ENCODE data around the gene AKT3. TPM values are rescaled to one million over a fixed set of nuclear protein-coding genes. Genes with fewer than 3 reads are reported as not detected.
"Not testable (repeated sequence)": the region's sequence is repeated elsewhere in the genome, so short reads cannot be mapped to it uniquely, and the experiment has no call there.

The AKT3 gene
- total RNA-seq, 1 experiment from 2014 or later: 8.0 TPM

DNA sequence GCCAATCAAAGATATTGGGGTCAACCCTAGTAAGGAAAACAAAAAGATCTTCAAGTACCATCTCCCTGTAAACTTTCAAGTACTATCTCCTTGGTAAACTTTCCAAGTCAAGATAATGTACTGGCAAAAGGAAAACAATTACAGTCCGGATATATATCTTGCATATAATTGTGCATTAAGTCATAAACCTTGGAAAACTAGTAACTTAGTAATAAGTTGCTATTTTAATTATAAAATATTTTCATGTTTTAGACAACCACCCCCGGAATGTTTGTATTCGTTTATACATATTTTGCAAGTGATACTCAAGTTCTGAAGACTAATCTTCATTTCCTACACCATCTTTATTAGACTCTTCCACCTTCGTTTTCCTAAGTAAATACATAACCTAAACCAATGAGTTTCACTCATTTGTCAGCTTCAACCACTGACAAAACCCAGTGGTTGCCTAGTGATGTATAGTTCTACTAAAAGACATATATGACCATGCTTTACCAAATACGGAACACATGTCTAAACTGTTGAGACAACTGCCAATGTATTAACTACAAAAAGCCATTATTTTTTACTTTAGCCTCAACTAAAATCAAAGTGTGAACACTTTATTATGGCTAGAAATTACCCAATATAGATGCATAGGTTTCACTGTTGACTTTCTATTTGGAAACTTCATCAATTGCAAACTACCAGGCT, 1.7 kb downstream of the AKT3 start:
- DNase-seq: no peak
- H3K27me3 ChIP-seq: peaks cover 20% of the 10 kb centered on the region
- H3K36me3 ChIP-seq: no peaks in the 10 kb centered on the region
- peak overlapping the region; percentile 48 for H3K4me3 ChIP-seq
- H3K9me3 ChIP-seq: no peaks in the 10 kb centered on the region

DNA sequence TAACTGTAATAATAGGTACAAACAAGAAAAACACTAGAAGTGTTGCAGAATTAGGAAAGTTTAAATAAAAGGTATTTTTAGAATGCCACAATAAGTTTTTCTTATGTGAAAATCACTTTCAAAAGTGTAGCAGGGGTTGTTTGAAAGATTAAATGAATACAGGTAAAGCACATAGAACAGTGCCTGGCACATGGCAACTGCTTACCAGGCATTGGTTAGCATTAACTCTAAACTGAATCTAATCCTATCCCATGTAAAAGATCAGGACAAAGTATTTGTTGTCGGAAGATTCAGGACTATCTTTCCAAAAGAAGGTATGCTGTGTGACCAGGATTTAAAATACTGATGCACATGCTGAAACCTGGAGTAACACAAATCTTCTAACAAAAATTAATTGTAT, 3.3 kb downstream of the AKT3 start:
- Histone ChIP-seq H3K4me3 (no peak overlapping the region), H3K9me3 (no peaks in the 10 kb centered on the region), H3K36me3 (no peaks in the 10 kb centered on the region), H3K27me3 (peaks cover 17% of the 10 kb centered on the region)
- DNase-seq: no peak

DNA sequence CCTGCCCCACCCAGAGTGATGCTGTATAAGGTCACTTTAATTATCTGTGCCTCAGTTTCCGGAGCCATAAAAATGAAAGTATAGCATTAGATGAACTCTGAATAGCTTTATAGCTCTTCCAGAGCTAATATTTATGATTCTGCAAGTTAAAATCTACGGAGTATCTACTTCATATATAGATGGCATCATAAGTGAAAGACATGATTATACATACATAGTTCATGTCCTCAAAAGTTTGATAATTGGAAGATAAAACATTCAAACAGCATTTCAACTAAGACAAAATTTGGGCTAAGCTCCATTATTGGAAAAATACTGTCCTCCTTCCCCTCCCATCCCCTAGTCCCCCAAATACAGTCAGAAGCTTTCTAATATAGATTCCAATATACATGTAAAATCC, 4.2 kb downstream of the AKT3 start:
- DNase-seq: no peak
- H3K27me3 ChIP-seq: peaks cover 12% of the 10 kb centered on the region
- no peak overlapping the region for H3K4me3 ChIP-seq
- no peaks in the 10 kb centered on the region for H3K36me3 ChIP-seq
- H3K9me3 ChIP-seq: no peaks in the 10 kb centered on the region

DNA sequence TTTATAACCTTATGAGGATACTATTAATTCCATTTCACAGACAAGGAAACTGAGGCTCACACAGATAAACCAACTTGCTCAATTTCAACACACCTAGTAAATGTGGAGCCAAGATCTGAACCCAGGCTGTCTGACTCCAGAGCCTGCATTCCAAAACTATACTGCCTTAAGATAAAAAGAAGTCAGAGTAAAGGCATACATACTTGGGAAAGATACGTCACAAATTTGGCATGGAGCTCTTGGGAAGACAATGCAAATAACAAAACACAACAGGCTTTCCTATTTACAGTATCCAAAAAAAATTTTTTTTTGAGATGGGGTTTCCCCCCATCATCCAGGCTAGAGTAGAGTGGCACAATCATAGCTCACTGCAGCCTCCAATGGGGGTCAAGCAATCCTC, 5.9 kb downstream of the AKT3 start:
- no peaks in the 10 kb centered on the region for H3K36me3 ChIP-seq
- H3K27me3 ChIP-seq: peaks cover 12% of the 10 kb centered on the region
- no peak for DNase-seq
- H3K9me3 ChIP-seq: no peaks in the 10 kb centered on the region
- H3K4me3 ChIP-seq: no peak overlapping the region

DNA sequence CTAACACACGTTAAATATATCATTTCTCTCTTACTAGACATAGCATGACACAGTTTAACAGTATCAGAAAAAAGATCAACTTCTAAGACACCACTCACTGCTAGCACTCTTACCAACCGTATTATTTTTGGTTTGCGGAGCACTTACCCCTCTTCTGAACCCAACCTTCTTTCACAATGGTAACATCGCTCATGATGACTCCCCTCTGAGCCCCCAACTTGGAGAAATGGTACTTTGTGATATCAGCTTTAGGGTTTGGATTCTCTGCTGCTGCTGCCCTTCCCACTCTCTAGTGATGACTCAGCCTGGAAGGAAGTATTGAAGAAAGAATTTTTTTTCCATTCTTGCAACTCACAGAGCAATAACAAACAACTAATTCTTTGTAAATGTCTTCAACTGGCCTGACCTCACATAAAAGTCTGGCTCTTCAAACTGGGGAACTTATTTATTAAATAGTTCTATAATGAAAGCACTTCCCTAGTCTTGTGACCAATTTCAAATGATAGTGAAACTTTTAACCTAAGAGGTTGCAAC, 7.0 kb downstream of the AKT3 start:
- Histone ChIP-seq H3K9me3 (no peaks in the 10 kb centered on the region), H3K27me3 (peaks cover 7% of the 10 kb centered on the region), H3K4me3 (no peak overlapping the region), H3K36me3 (no peaks in the 10 kb centered on the region)
- DNase-seq: peak; percentile 27

DNA sequence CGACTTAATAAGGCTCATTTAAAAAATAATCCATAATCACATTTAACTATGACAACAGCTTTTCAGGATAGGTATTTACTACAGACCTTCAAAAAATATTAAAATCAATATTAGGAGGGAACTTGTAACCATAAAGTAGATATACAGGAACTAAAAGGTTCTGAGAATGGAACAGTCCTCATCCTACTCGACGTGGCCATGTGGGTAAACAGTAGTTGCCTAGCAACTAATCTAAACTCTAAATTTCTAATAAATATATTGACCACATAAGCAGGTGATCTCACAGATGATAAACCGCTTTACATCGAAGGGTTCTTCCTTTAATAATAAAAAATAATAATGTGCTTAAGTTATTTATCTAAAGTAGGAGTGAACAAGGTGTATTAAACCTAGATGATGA, 7.9 kb downstream of the AKT3 start:
- no peak for DNase-seq
- H3K27me3 ChIP-seq: peaks cover 7% of the 10 kb centered on the region
- H3K9me3 ChIP-seq: no peaks in the 10 kb centered on the region
- no peaks in the 10 kb centered on the region for H3K36me3 ChIP-seq
- no peak overlapping the region for H3K4me3 ChIP-seq

DNA sequence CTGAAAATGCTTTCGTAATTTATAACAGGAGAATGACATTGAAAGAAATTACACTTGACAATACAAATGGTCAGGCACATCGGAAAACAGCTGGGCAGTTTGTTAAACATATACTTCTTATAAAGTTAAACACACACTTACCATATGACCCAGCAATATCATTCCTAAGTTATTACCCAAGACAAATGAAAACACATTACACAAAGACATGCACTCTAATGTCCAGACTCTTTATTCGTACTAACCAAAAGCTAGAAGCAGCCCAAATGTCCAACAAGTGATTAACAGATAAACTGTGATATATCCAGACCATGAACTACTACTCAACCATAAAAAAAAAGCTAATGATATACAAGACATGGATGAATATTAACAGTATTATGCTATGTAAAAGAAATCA, 8.5 kb downstream of the AKT3 start:
- H3K4me3 ChIP-seq: no peak overlapping the region
- DNase-seq: no peak

DNA sequence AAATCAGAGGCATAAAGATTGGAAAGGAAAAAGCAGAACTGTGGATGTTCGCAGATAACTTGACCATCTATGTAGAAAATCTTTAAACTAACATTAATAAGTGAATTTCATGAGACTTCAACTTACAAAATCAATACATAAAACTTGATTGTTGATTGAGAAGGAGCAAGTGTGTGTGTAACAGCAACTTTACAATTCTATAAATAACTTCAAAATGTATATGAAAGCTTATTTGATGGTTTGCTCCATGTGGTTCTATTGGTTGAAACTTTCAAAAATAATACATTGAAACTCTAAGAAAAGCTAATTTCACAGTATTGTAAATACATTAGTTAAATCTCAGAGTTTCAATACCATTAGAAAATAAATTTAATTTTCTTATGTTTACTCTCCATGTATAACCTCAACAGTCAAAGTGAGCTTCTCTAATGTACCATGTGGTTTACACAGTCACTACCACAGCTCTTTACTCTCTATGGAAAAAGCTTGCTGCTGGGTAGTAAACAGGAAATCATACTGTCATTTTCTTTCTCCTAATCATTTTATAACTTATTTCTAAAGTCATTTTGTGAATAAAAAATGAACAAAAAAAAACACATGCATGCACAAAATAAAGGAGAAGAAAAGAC, 12.0 kb downstream of the AKT3 start:
- H3K27me3 ChIP-seq: no peaks in the 10 kb centered on the region
- no peaks in the 10 kb centered on the region for H3K9me3 ChIP-seq
- H3K4me3 ChIP-seq: no peak overlapping the region
- DNase-seq: no peak
- H3K36me3 ChIP-seq: no peaks in the 10 kb centered on the region

More for the DNA sequence above, 8.5 kb downstream of the AKT3 start:
- Histone ChIP-seq H3K27me3 (peaks cover 5% of the 10 kb centered on the region), H3K9me3 (no peaks in the 10 kb centered on the region), H3K36me3 (no peaks in the 10 kb centered on the region)

DNA sequence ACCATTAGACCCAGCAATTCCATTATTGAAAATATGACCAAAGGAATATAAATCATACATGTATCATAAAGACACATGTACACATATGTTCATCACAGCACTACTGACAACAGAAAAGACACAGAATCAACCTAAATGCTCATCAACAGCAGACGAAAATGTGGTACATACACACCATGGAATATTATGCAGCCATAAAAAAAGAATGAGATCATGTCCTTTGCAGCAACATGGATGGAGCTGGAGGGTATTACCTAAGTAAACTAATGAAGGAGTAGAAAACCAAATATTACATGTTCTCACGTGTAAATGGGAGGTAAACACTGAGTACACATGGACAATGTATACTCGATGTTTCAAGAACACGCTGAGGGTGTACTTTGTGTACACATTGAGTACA, 15.9 kb downstream of the AKT3 start:
- Histone ChIP-seq H3K9me3 (no peaks in the 10 kb centered on the region), H3K4me3 (no peak overlapping the region), H3K27me3 (no peaks in the 10 kb centered on the region), H3K36me3 (no peaks in the 10 kb centered on the region)
- DNase-seq: no peak

DNA sequence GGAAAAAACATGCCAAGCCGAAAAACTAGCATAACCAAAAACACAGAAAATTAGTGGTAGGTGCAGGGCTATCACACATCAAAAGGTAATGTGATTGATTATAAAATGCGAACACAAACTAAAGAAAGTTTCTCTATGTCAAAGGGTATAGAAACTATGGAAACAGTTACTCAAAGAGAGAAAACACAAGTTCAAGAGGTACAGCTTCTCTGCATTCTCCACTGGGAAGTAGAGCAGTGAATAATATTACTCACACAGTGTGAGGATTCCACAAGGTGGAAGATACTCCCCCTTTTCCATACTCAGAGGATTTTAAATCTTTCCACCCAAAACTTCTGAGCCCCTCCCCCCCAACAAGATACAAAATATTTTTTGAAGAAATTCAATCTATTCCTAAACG, 18.6 kb downstream of the AKT3 start:
- DNase-seq: no peak
- Histone ChIP-seq H3K36me3 (no peaks in the 10 kb centered on the region), H3K9me3 (no peaks in the 10 kb centered on the region), H3K4me3 (no peak overlapping the region), H3K27me3 (no peaks in the 10 kb centered on the region)

DNA sequence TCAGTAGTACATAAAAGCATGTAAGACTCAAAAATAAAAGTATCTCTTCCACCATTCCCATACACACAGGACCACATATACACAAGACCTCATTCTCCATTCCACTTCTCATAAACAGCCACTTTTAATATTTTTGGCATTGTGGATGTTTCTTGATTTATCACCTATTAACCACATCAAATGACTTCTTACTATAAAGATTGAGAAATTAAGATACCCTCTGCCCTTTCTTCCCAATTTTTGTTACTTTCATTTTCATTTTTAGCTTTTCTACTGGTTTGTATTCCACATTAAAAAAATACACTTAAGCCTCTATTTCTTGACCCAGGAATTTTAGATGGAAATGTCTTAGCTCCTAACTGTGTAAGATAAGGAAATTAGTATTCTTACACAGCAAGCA, 22.8 kb downstream of the AKT3 start:
- DNase-seq: no peak
- Histone ChIP-seq H3K9me3 (no peaks in the 10 kb centered on the region; the same call in 1 of the 2 replicates), H3K4me3 (peak overlapping the region; percentile 5; the same call in 1 of the 2 replicates), H3K27me3 (no peaks in the 10 kb centered on the region), H3K36me3 (no peaks in the 10 kb centered on the region)

DNA sequence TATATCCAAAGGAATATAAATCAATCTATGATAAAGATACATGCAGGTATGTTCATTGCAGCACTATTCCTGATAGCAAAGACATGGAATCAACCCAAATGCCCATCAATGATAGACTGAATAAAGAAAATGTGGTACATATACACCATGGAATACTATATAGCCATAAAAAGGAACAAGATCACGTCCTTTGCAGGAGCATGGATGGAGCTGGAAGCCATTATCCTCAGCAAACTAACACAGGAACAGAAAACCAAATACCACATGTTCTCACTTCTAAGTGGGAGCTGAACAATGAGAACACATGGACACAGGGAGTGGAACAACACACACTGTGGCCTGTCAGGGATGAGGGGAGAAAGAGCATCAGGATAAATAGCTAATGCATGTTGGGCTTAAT, 25.1 kb downstream of the AKT3 start:
- H3K4me3 ChIP-seq, DNase-seq, H3K36me3 ChIP-seq, H3K27me3 ChIP-seq: not testable (repeated sequence)
- H3K9me3 ChIP-seq: peaks cover 17% of the 10 kb centered on the region

DNA sequence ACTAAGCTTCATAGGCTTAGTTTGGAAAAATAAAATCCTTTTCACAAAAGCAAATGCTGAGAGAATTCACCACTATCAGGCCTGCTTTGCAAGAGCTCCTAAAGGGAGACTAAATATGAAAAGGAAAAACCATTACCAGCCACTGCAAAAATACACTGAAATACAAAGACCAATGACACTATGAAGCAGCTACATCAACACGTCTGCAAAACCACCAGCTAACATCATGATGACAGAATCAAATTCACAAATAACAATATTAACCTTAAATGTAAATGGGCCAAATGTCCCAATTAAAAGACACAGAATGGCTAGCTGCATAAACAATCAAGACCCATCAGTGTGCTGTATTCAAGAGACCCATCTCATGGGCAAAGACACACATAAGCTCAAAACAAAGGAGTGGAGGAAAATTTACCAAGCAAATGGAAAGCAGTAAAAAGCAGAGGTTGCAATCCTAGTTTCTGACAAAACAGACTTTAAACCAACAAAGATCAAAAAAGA, 28.8 kb downstream of the AKT3 start:
- DNase-seq: no peak

DNA sequence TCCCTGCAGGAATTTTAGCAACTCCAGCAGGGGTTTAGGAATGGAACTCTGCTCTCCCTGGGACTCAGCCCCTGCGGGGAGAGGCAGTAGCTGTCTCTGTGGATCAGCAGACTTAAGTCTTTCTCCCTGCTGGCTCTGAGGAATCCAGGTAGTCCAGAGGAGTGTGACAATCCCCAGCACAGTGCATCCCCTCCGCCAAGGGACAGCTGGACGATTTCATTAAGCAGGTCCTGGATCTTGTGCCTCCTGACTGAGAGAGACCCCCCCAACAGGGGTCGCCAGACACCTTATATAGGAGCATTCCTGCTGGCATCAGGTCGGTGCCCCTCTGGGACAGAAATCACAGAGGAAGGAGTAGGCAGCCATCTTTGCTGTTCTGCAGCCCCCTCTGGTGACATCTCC, 30.6 kb downstream of the AKT3 start:
- H3K9me3 ChIP-seq: peaks cover 21% of the 10 kb centered on the region
- H3K4me3 ChIP-seq: no peak overlapping the region
- H3K27me3 ChIP-seq: no peaks in the 10 kb centered on the region
- no peaks in the 10 kb centered on the region for H3K36me3 ChIP-seq
- DNase-seq: no peak

More for the DNA sequence above, 28.8 kb downstream of the AKT3 start:
- Histone ChIP-seq H3K36me3 (no peaks in the 10 kb centered on the region), H3K9me3 (peaks cover 17% of the 10 kb centered on the region), H3K4me3 (no peak overlapping the region), H3K27me3 (no peaks in the 10 kb centered on the region)

DNA sequence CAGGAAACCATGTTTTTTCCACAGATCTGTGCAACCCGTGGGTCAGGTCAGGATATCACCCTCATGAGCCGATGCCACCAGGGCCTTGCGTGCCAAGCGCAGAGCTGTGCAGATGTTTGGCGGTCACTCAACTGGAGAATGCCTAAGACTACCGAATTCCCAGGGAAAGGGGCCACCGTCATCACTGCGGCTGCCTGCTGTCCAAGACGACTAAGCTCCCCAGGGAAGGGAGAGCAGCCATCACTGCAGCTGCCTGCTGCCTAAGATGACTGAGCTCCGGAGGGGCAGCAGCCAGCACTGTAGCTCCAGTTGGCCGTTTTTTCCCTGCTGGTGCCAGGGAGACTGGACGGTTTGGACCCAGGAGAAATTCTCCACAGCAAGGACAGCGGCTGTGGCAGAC, 31.1 kb downstream of the AKT3 start:
- H3K9me3 ChIP-seq: peaks cover 22% of the 10 kb centered on the region
- H3K36me3 ChIP-seq: no peaks in the 10 kb centered on the region
- no peak overlapping the region for H3K4me3 ChIP-seq
- H3K27me3 ChIP-seq: no peaks in the 10 kb centered on the region
- DNase-seq: no peak

DNA sequence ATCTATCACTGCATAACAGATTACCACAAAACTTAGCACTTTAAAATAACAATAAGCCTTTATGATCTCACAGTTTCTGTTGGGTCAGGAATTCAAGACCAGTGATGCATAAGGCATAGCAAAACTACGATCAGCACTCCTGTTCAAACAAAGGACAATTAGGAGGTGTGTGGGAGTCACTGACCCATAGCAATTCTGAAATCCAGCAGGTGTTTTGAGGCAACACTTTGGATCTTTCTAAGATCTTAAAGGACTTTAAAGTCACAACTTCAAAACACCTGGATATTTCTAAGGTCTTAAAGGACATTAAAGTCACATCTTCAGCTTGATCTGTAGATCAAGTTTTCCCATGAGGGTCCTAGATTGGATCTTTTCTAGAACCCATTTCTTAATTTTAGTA, 35.3 kb downstream of the AKT3 start:
- Histone ChIP-seq H3K36me3 (no peaks in the 10 kb centered on the region), H3K27me3 (no peaks in the 10 kb centered on the region), H3K9me3 (peaks cover 7% of the 10 kb centered on the region; the same call in 1 of the 2 replicates), H3K4me3 (no peak overlapping the region)
- no peak for DNase-seq

DNA sequence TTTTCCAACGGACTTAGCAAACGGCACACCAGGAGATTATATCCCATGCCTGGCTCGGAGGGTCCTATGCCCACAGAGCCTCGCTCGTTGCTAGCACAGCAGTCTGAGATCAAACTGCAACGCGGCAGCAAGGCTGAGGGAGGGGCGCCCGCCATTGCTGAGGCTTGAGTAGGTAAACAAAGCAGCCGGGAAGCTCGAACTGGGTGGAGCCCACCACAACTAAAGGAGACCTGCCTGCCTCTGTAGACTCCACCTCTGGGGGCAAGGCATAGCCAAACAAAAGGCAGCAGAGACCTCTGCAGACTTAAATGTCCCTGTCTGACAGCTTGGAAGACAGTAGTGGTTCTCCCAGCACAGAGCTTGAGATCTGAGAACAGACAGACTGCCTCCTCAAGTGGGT, 42.7 kb downstream of the AKT3 start:
- H3K9me3 ChIP-seq, H3K4me3 ChIP-seq, DNase-seq, H3K36me3 ChIP-seq, H3K27me3 ChIP-seq: not testable (repeated sequence)

DNA sequence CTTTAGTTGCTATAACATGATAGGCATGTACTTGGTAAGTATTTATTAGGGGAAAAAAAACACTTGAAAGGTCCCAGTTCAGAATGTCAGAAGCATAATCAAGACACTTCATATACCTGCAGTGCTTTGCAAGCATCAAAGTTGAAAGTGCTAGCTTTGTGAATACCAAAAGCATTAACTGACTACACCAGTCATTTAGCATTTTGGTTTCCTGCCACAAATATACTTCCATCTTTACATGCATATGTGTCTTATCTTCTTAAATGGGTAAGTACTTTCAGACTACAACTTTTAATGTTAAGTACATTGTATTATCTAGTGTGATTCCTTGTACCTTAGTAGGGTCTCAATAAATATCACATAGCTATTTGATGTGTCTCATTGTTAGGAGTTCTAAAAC, 43.7 kb downstream of the AKT3 start:
- Histone ChIP-seq H3K4me3 (no peak overlapping the region), H3K9me3 (0 out of 2 replicates have a peak, but pooled peaks cover 3% of the 10 kb centered on the region), H3K27me3 (no peaks in the 10 kb centered on the region), H3K36me3 (no peaks in the 10 kb centered on the region)
- DNase-seq: no peak

Measured in MG63 (cell line).